NCI-H2081 (cell line): ENCODE measurements around the gene USP9Y.

Experiments used
- DNase-seq, 2 experiments: peaks; one replicate each; lab custom pipeline; 2025; lab: John Stamatoyannopoulos, UW

The USP9Y gene

DNA sequence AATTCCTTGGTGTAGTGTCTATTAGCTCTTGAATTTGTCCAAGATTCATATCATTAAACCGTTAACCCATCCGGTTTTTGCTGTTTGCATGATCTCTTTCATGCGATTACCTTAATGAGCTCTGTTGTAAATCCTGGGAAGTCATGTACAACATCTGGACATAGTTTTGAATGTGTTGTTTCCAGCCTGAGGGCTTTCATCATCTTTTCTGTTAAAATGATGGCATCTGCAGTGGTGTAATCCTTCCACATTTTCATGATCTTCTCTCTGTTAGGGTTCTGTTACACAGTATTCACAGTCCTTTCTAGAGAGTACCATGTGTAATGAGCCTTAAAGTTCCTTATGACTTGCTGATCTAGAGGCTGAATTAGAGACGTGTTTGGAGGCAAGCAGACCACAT, 64.9 kb downstream of the USP9Y start:
- DNase-seq = no peak

DNA sequence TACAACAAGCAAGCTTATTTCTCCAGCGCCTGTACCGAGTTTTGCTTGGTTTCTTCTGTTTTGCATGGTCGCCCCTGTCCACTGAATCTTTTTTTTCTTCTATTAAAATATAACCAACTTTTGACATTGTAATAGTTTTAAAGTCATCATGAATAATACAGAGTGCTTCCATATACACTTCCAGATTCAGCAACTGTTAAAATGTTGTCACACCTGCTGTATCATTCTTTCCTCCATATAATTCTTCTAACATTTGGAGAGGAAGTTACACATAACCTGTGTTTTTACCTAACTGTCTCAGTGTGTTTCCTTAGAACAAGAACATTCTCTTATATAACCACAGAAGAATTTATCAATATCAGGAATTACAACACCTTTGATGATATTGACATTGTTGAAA, 83.5 kb downstream of the USP9Y start:
- DNase-seq = no peak

DNA sequence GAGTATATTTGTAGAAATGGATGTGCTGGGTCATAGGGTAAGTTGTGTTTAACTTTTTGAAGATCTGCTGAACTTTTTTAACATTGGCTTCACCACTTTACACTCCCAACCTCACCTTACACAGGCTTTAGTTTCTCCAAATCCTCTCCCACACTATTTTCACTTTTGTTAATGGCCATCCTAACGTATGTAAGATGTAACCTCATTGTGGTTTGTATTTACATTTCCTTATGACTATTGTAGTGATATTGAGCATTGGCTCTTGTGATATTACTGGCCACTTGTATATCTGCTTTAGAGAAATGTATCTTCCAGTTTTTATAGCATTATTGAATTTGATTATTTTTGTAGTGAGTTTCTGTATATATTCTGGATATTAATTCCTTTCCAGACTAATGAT, 93.0 kb downstream of the USP9Y start:
- no peak for DNase-seq

DNA sequence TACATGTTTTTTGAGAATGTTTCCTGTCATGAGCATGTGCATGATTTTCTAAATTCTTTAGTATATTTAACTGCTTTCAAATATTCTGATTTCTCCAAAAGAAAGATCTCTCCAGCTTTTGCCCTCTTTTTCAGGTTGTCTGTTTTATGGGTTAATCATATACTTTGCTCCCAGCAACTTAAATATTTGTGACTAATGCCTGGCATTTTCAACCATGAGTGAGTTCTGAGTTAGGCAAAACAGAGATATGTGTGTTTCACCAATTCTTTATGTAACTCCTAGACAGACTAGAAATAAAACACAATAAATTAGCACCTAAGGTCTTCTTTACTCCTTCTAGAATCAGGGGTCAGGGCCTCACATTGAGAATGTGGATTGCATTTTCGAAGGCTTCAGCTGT, 107.0 kb downstream of the USP9Y start:
- no peak for DNase-seq

DNA sequence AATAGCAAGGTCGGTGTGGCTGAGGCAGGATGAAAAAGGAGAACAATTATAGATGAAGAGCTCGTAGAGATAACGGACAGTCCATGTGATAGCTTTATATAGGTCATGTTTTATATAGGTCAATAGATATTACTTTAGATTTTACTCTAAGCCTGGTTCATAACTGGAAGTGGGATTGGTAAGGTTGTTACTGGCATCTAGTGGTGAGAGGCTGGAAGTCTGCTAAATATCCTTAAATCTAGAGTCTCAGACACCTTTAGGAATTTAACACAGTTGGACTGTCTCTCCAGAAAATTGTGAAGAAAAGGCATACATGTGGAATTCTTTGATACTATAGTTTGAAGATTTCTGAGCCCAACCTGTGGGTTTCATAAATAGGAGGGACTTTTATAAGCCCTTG, 108.0 kb downstream of the USP9Y start:
- no peak for DNase-seq

DNA sequence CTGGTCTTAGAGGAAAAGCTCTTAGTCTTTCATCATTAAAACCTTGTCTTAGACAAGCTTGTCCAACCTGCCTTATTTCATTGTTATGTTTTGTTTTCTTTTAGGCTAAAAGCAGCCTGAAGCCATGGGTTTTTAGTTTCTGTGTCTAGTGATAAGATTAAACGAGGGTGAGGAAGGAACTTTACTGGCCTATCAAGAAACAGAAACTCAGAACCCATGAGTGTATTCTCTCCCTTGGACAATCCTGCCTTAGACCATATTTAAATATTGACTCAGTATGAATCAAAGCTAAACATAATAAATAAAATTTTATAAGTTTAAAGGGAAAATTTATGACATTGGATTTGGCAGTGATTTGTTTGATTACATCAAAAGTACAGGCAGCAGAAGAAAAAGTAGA, 122.4 kb downstream of the USP9Y start:
- no peak for DNase-seq

DNA sequence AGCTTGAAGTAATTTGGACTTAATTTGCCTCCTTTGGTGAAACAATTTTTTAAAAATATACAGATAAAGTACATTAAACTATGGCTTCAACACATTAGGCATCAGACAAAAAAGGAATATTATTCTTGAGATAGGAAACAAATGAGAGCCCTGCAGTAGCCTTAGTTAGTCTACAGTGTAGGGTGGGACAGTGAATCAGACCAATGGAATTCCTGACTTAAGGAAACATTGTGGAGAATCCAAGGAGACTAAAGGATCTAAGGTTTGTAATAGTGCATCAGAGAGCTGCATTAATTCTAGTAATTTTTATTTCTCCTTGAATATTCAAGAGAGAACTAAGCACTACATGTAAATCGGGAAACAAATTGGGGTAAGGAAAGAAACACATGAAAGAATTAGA, 125.8 kb downstream of the USP9Y start:
- no peak for DNase-seq

DNA sequence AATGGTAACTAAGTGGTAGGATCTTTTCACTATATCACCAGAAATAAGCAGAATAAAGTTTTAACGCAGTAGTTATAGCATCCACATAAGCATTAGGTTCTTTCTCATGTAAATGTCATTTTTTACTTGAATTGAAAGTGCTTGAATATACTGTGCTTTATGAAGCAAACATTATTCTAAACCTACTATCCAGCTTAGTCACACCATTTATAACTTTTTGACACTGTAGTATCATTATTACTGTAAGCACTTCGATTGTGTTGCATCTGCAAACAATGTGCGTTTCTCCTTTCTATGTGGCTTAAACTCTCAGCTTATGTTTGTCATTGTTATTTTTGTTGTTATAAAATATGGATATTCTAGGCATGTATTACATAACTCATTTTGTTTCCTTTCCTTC, 132.3 kb downstream of the USP9Y start:
- DNase-seq = no peak

DNA sequence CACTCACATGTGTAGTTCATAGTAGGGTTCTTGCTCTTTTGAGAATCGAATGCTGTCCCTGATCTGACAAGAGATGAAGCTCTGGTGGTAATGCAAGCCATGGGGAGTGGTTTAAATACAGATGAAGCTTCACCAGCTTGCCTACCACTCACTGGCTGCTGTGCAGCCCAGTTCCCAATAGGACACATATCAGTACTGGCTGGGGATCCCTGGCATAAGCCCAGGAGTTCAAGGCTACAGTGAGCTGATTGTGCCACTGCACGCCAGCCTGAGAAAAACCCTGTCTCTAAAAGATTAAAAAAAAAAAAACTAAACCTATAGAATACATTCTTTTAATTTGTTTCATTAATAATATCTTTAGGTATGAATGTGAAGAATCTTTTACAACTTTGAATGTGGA, 136.5 kb downstream of the USP9Y start:
- DNase-seq = no peak

DNA sequence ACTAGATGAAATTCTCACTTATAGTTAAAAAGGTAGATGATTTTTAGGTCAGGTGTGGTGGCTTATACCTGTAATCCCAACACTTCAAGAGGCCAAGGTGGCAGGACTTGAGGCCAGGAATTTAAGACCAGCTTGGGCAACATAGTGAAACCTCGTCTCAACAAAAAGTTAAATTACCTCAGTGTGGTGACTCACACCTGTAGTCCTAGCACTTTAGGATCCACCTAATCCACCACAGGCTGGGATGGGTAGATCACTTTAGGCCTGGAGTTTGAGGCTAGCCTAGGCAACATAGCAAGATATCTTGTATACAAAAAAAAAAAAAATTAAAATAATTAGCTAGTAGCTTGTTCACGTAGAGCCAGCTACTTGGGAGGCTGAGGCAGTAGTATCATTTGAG, 140.3 kb downstream of the USP9Y start:
- no peak for DNase-seq

DNA sequence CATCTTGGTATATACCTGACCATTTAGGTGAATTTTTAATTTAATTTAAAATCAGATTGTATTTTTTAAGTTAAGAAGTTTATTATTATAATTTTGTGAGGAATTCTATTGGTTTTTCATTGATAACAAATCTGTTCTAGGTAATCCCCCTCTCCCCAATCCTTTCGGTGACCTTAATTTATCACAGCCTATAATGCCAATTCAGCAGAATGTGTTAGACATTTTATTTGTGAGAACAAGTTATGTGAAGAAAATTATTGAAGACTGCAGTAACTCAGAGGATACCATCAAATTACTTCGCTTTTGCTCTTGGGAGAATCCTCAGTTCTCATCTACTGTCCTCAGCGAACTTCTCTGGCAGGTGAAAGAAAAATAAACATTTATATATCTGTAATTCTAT, 145.8 kb downstream of the USP9Y start:
- no peak for DNase-seq

DNA sequence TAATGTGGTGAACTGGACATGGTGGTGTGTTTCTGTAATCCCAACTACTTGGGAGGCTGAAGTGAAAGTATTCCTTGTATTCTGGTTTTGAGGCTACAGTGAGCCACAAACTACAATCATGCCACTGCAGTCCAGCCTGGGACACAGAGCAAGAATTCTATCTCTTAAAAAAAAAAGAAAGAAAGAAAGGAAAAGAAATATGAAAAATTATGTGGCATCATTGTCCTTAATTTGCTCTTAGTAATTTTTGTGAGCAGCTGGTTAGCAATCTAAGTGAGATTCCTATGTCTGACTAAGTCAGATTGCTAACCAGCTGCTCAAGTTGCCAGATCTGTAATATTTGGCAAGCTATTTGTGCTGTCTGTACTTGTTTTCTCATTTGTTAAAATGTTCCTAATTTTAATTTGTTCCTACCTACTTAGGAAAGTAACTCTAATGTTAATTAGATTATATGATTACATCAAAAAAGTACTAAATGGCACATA, 154.8 kb downstream of the USP9Y start:
- DNase-seq = no peak

DNA sequence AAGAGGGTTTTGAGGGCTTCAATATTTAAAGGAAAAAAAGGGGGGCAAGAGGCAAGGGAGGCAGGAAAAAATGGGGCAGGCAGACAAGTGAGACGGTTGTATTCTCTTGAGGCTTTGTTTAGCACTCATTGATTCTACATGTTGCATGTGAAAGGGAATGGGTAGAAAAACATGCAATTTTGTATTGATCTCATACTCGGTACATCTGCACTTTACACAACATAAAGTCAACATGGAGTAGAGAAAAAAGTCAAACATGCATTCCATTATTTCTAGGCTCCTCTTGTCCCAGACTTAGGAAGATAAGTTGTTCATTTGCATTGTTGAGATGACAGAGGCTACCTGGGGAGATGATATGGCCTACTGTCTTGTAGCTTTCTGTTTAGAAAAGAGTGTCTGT, 166.9 kb downstream of the USP9Y start:
- DNase-seq = no peak

DNA sequence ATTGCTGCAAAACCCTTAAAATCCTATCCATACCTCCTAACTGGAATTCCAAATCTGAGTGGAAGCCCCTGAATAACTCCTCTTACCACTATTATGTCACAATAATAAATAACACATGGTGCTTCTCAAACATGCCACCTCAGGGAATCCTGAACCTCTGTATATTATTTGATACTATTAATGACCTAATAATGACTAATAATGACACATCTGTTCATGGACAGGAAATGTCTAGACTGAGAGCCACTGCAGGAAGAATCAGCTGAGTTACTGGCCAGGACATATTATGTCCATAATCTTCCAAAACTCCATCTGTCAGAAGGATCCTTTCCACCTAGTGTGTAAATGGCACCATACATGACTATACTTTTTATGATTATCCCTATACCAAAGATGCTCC, 195.9 kb downstream of the USP9Y start:
- no peak for DNase-seq

DNA sequence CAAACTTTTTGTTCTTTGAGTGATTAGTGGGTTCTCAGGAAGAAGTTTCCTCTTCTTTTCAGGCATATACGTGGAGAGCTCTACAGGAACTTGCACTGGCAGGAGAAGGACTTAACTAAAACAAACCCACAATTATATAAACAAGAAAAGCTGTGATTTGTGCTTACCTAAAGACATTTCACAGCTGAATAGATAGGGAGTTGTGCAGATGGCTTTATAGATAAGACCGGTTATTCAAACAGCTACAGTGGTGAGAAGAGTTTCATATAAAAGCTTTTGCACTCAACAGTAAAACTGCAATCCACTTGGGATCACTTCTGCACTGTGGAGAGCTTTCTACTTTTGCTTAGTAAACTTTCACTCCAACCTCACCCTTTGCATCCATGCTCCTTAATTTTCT, 197.6 kb downstream of the USP9Y start:
- no peak for DNase-seq

DNA sequence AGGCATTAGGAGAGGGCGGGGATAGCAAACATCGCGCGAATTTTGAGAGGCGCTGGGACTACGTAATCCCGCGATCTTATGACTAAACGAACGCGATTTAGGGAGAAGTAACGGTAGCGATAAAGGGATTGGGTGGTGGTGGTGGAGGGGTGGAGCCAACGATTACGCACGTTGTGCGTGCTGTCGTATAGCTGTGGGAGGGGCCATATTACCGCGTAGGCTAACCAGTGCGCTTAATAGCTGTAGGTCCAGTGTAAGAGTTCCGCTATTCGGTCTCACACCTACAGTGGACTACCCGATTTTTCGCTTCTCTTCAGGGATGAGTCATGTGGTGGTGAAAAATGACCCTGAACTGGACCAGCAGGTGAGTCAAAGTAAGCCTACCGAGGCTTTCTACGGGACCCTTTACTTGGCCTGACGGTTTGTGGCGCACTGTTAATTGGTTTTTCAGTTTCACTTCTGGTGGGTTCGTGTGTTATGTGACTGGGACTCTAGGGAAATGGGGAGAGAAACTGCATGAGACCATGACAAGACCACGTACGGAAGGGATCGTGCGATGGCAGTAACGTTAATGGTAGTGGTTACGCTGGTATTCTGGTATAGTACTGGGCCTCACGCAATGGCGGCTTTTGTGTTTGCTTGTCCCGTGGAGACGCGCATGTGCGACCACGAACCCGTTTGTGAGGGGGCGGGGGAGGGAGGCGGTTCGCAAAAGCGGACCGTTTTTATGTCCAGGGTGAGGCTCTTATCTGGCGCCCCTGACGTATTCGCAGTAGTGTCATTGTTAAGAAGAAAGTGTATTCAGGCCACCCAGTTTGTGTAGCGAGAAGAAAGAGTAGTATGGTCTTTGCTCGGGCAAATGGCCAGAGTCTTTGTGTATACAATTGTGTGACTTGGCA, 203.8 kb downstream of the USP9Y start, which contains the start of gene DDX3Y:
Gene DDX3Y (plus strand): TSS at position 251 of the 899 bp plus-strand sequence. CDS start 69 bp downstream, at position 320.
- no peak for DNase-seq

DNA sequence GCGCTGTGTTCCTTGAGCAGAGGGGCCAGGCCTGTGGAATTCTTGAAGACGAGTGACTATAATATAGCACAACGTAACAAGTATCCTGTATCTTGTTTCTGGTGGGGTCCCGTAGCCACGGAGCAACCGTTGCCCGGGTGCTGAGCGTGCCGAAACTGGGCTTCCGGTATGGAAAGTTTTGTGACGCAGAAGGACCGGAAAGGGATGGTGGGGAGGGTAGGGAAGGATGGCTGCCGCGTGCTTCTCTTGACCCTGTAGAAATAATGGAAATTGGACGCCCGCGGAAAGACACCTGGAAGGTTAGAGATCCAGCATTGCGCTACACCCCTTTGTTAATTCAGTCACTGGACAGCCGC, 204.5 kb downstream of the USP9Y start:
- DNase-seq = no peak

DNA sequence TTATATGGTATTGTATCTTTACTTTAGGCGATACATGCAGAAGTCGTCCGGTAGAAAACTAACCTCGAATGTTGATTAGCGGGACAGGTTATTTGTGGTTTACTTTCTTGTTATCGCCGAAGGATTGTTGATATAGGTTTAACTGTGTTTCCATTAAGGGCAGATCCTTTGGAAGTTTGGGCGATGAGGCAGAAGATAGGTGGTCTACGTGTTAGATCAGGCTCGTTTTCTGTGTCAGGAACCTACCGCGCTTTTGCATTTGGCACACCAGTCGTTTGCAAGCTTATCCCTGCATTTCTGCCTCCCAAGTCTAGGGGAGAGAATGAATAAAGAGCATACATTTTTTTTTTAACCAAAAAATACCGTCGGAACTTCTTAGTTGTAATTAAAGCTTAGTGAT, 204.9 kb downstream of the USP9Y start:
- no peak for DNase-seq
